HG03439 (cell line): ENCODE data around the gene STAG3.
"Not testable (repeated sequence)": the region's sequence is repeated elsewhere in the genome, so short reads cannot be mapped to it uniquely, and the experiment has no call there.

Experiments
- ATAC-seq: cut with Tn5 transposase; IDR thresholded peaks from one replicate; pipeline ENCODE4 v1.9.1; 2021; ENCODE audit warnings: mild to moderate bottlenecking, moderate library complexity; ENCODE audit not compliant: unreplicated experiment

STAG3 gene

GRCh38 chr7:100177045-100178001 is at the start of gene STAG3, which contains the start of gene GPC2:
STAG3 (plus strand) TSS chr7:100177918; CDS start chr7:100180557, 2,639 bp downstream.
GPC2 (minus strand) TSS chr7:100177381; CDS start chr7:100177199, 182 bp downstream.
- peak; percentile 87 for ATAC-seq

GRCh38 chr7:100128637-100128963 is 49.1 kb upstream of the STAG3 start:
- ATAC-seq, result no peak

- not testable (repeated sequence) for ATAC-seq
These were observed 47.5 kb upstream of the STAG3 start for GRCh38 chr7:100130220-100130607.

- no peak for ATAC-seq
These were observed 46.9 kb upstream of the STAG3 start for GRCh38 chr7:100130608-100131453.

- ATAC-seq, result no peak
These were observed 45.6 kb upstream of the STAG3 start for GRCh38 chr7:100132126-100132525.

- peak; percentile 59 for ATAC-seq
These were observed 45.0 kb upstream of the STAG3 start for GRCh38 chr7:100132697-100133151.

GRCh38 chr7:100137851-100138760 is 39.6 kb upstream of the STAG3 start:
- no peak for ATAC-seq

GRCh38 chr7:100141555-100141949 is 36.2 kb upstream of the STAG3 start:
- no peak for ATAC-seq

GRCh38 chr7:100142461-100142860 is 35.3 kb upstream of the STAG3 start:
- ATAC-seq, result no peak

- not testable (repeated sequence) for ATAC-seq
These were observed 31.4 kb upstream of the STAG3 start for GRCh38 chr7:100146350-100146749.

GRCh38 chr7:100147278-100147677 is 30.4 kb upstream of the STAG3 start:
- ATAC-seq, result no peak

- no peak for ATAC-seq
These were observed 29.5 kb upstream of the STAG3 start for GRCh38 chr7:100148225-100148558.

GRCh38 chr7:100148559-100149328 is 29.0 kb upstream of the STAG3 start, which contains the start of gene LAMTOR4:
LAMTOR4 (plus strand) TSS chr7:100148918; CDS start chr7:100148973, 55 bp downstream.
- peak; percentile 99 for ATAC-seq

GRCh38 chr7:100152404-100152803 is 25.3 kb upstream of the STAG3 start:
- ATAC-seq, result no peak

- no peak for ATAC-seq
These were observed 24.6 kb upstream of the STAG3 start for GRCh38 chr7:100152937-100153666.

- no peak for ATAC-seq
These were observed 23.8 kb upstream of the STAG3 start for GRCh38 chr7:100153708-100154535.

- ATAC-seq, result no peak
These were observed 22.8 kb upstream of the STAG3 start for GRCh38 chr7:100154651-100155491.
